Activated CD8-positive, alpha-beta T cell treated with anti-CD3 and anti-CD28 coated beads for 36 hours (primary cell): Measurements from ENCODE around the gene CHD6. TPM values are rescaled to one million over a fixed set of nuclear protein-coding genes. Genes with fewer than 3 reads are reported as not detected.

Source experiments
- ATAC-seq: fragments of 200-7000 bp; cut with Tn5 transposase; one replicate; pipeline ENCODE4 v1.10.0; 2021; ENCODE audit warnings: mild to moderate bottlenecking, moderate library complexity
- CTCF ChIA-PET: fragments of 350-600 bp; sonication (Branson Sonifier 250); formaldehyde crosslinking; loops from one replicate; lab custom pipeline; 2021; ENCODE audit warnings: antibody characterized with exemption; lab: Charles Lee
- POLR2A ChIA-PET: fragments of 350-600 bp; sonication (Branson Sonifier 250); formaldehyde crosslinking; loops from one replicate; lab custom pipeline; 2021; ENCODE audit warnings: antibody characterized with exemption; lab: Charles Lee
- DNase-seq: peaks from one replicate; pipeline ENCODE4 v3.0.0-alpha.2; 2020
- H3K27ac Mint-ChIP-seq: one replicate; pipeline ENCODE4 v1.8.0; 2021; ENCODE audit warnings: mild to moderate bottlenecking, mixed read lengths
- H3K27me3 Mint-ChIP-seq: one replicate; pipeline ENCODE4 v1.8.0; 2021; ENCODE audit warnings: mixed read lengths
- H3K36me3 Mint-ChIP-seq: one replicate; pipeline ENCODE4 v1.8.0; 2021; ENCODE audit warnings: low read depth, mixed read lengths
- H3K4me1 Mint-ChIP-seq: one replicate; pipeline ENCODE4 v1.8.0; 2021; ENCODE audit warnings: low read depth, mixed read lengths
- H3K4me3 Mint-ChIP-seq: one replicate; pipeline ENCODE4 v1.8.0; 2021; ENCODE audit warnings: mild to moderate bottlenecking, moderate library complexity, mixed read lengths
- H3K9me3 Mint-ChIP-seq: one replicate; pipeline ENCODE4 v1.8.0; 2021; ENCODE audit warnings: mixed read lengths
- intact Hi-C: fragments of 100-400 bp; cut with micrococcal nuclease; formaldehyde crosslinking; loops from one replicate; pipeline ENCODE4 v1.10.0; 2022
- total RNA-seq, 2 experiments: library from RNA; stranded (reverse); gene quantifications; one replicate each; pipeline ENCODE4 v1.2.3, GENCODE V29; 2021
- TF ChIP-seq, protein P1 (sequence below): fragments of 200-600 bp; IDR thresholded peaks from one replicate; pipeline ENCODE4 v1.8.0; 2022; ENCODE audit warnings: antibody characterized with exemption, mild to moderate bottlenecking

CHD6 gene
- total RNA-seq, 2 experiments from 2014 or later = 25.4 to 28.2 TPM

DNA sequence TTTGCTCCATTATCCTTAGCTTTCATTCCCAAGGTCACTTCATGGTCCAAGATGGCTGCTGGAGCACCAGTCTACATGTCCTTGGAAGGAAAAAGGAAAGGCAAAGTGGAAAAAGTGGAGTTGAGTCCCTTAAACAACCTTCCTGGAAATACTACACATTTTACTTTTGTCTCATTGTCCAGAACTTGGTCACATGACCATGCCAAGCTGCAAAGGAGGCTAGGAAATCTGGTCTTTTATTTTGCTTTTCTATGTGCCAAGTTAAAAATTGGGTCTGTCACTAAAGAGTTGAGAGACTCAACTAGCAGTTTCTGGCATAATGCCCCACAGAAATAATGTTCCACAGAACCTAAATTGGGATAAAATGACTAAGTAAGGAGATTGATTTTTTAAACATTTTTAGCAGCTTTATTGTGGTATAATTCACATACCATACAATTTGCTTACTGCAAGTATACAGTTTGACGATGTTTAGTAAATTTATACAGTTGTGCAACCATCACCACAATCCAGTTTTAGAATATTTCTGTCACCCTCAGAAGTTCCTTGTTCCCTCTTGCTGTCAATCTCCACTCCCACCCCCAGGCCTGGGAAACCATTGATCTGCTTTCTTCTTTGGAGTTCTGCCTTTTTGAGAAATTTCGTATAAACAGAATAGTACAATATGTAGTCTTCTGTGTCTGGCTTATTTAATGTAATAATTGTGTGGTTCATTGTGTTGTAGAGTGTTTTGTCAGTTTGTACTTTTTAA, 5.6 kb upstream of the CHD6 start:
- ATAC-seq = no peak
- H3K9me3 Mint-ChIP-seq = no peaks in the 10 kb centered on the region
- H3K4me1 Mint-ChIP-seq = peaks cover 4% of the 10 kb centered on the region
- DNase-seq = no peak
- CTCF ChIA-PET = no interaction called here
- TF ChIP-seq, protein P1, sequence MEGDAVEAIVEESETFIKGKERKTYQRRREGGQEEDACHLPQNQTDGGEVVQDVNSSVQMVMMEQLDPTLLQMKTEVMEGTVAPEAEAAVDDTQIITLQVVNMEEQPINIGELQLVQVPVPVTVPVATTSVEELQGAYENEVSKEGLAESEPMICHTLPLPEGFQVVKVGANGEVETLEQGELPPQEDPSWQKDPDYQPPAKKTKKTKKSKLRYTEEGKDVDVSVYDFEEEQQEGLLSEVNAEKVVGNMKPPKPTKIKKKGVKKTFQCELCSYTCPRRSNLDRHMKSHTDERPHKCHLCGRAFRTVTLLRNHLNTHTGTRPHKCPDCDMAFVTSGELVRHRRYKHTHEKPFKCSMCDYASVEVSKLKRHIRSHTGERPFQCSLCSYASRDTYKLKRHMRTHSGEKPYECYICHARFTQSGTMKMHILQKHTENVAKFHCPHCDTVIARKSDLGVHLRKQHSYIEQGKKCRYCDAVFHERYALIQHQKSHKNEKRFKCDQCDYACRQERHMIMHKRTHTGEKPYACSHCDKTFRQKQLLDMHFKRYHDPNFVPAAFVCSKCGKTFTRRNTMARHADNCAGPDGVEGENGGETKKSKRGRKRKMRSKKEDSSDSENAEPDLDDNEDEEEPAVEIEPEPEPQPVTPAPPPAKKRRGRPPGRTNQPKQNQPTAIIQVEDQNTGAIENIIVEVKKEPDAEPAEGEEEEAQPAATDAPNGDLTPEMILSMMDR = no peak
- H3K27ac Mint-ChIP-seq = no peak overlapping the region
- intact Hi-C loops = no loop called here
- no peak overlapping the region for H3K4me3 Mint-ChIP-seq
- no peaks in the 10 kb centered on the region for H3K27me3 Mint-ChIP-seq
- H3K36me3 Mint-ChIP-seq = no peaks in the 10 kb centered on the region
- POLR2A ChIA-PET = no interaction called here

DNA sequence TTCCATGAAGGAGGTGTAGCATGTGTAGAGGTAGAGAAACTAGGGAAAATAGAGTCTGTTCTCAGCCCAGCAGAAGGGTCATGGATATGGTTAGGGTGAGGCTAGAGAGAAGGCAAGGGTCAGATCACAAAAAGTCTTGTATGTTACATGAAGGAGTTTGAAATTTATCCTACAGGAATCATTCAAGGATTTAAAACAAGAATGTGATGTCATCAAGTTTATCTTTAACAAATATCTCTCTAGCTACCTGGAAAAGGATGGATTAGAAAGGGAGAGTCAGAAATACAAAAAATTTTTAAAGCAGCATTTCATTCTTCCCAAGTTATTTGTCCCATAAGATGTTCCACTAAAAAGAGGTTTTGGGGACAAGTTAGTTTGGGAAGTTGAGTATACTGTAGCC, 4.4 kb upstream of the CHD6 start:
- Mint-ChIP-seq H3K27me3 (no peaks in the 10 kb centered on the region), H3K36me3 (no peaks in the 10 kb centered on the region), H3K9me3 (no peaks in the 10 kb centered on the region), H3K4me3 (no peak overlapping the region), H3K27ac (no peak overlapping the region), H3K4me1 (peaks cover 4% of the 10 kb centered on the region)
- ChIA-PET POLR2A (no interaction called here), CTCF (interaction anchor here (0.6 kb wide), 1 partner anchor 75 kb away, joined by 3 read pairs; no protein-coding TSS in a partner anchor)
- intact Hi-C loops = no loop called here
- DNase-seq = no peak
- TF ChIP-seq, protein P1 = no peak
- no peak for ATAC-seq

DNA sequence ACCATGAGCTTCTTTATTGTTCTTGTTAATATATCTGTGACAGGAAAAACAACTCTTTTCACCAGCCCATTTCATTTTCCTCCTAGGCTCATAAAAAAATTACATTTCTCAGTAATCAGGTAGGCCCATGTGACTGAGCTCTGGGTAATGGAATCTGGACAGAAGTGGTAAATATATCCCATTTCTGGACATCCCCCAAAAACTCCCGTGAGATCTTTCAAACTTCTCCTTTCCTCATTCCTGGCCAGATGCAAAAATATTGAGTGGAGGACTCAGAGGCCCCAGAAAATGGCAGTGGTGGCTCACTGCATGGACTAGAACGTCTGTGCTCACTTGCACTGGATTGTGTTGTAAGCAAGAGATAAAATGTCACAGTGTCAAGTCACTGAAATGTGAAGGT, 3.8 kb upstream of the CHD6 start:
- no peak for ATAC-seq
- TF ChIP-seq, protein P1 = no peak
- Mint-ChIP-seq H3K9me3 (no peaks in the 10 kb centered on the region), H3K27ac (no peak overlapping the region), H3K4me3 (no peak overlapping the region), H3K4me1 (peaks cover 9% of the 10 kb centered on the region), H3K27me3 (no peaks in the 10 kb centered on the region), H3K36me3 (no peaks in the 10 kb centered on the region)
- intact Hi-C loops = no loop called here
- ChIA-PET CTCF (interaction anchor here (1.5 kb wide), 1 partner anchor 9 kb away, joined by 3 read pairs; no protein-coding TSS in a partner anchor), POLR2A (interaction anchor here (1.2 kb wide), 1 partner anchor 13 kb away, joined by 4 read pairs; no protein-coding TSS in a partner anchor)
- no peak for DNase-seq

DNA sequence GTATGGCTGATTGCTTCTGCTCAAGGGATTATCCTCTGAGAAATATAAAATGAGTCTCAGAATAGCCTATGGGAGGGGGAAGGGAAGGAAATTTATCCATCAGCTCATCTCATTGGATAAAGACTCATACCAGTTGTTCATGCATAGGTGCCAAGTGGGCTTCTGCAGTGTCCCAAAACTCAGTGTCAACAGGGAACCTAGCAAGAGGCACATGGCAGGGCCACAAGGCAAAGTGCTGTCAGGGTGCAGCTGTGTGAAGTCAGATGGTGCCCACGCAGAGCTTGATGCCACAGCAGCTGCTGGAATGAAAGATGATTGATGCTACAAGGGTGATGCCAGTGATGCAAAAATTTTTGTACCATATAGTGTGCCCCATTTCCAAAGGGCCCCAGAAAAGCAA, 3.2 kb upstream of the CHD6 start:
- ChIA-PET POLR2A (interaction anchor here (1.2 kb wide), 1 partner anchor 12 kb away, joined by 4 read pairs; no protein-coding TSS in a partner anchor), CTCF (interaction anchor here (1.5 kb wide), 1 partner anchor 9 kb away, joined by 3 read pairs; no protein-coding TSS in a partner anchor)
- no peak for ATAC-seq
- no peaks in the 10 kb centered on the region for H3K9me3 Mint-ChIP-seq
- intact Hi-C loops = no loop called here
- H3K36me3 Mint-ChIP-seq = no peaks in the 10 kb centered on the region
- TF ChIP-seq, protein P1 = no peak
- H3K4me1 Mint-ChIP-seq = peaks cover 15% of the 10 kb centered on the region
- no peak for DNase-seq
- no peak overlapping the region for H3K4me3 Mint-ChIP-seq
- no peaks in the 10 kb centered on the region for H3K27me3 Mint-ChIP-seq
- H3K27ac Mint-ChIP-seq = no peak overlapping the region
